Metanephros (tissue), 2 donors: ENCODE measurements around the gene PTBP1. TPM values are rescaled to one million over a fixed set of nuclear protein-coding genes. Genes with fewer than 3 reads are reported as not detected.

Experiments used
- small RNA-seq: library from RNA; depleted of rRNA; stranded (forward); fragments of <200 nt; gene quantifications from one replicate; pipeline ENCODE3, GENCODE V24; 2014; ENCODE audit warnings: low replicate concordance
- total RNA-seq: library from RNA; depleted of rRNA; stranded (reverse); fragments of >200 nt; gene quantifications from one replicate; pipeline ENCODE4 v1.2.3, GENCODE V29; 2014

PTBP1 gene
- total RNA-seq = 301 TPM

GRCh38 chr19:796692-797527 lies at the start of gene PTBP1:
Gene PTBP1, plus strand, starts transcription at chr19:797452. Its CDS starts 46 bp downstream, at chr19:797498.

GRCh38 chr19:750640-751423 lies 46.4 kb upstream of the PTBP1 start, which contains the start of gene MISP:
Gene MISP, plus strand, starts transcription at chr19:751112. Its CDS starts 5,835 bp downstream, at chr19:756947.

GRCh38 chr19:821825-822503 lies 24.7 kb downstream of the PTBP1 start, which contains the start of gene PLPPR3:
Gene PLPPR3, minus strand, starts transcription at chr19:821955. Its CDS starts 396 bp downstream, at chr19:821559.

GRCh38 chr19:827710-828321 lies 30.6 kb downstream of the PTBP1 start, which contains the start of gene AZU1:
Gene AZU1, plus strand, starts transcription at chr19:827837. Its CDS starts 10 bp downstream, at chr19:827847.

GRCh38 chr19:840519-841206 lies 43.4 kb downstream of the PTBP1 start, which contains the start of gene PRTN3:
Gene PRTN3, plus strand, starts transcription at chr19:840999. Its CDS starts 10 bp downstream, at chr19:841009.

GRCh38 chr19:852136-853013 lies 55.1 kb downstream of the PTBP1 start, which contains the start of gene ELANE:
Gene ELANE, plus strand, starts transcription at chr19:852303. Its CDS starts 26 bp downstream, at chr19:852329.

GRCh38 chr19:858868-859843 lies 61.9 kb downstream of the PTBP1 start, which contains the start of gene CFD:
Gene CFD, plus strand, starts transcription at chr19:859664. Its CDS starts 26 bp downstream, at chr19:859690.

Small RNA genes within 50 kb of the gene (small RNA-seq; reads per million reads assigned to genes)
- not detected for gene MIR3187

Other genes with a start within 250 kb of the PTBP1 start
- 363 TPM for gene BSG, start 224.9 kb upstream of the PTBP1 start, total RNA-seq
- 0.53 TPM for gene HCN2, start 207.6 kb upstream of the PTBP1 start, total RNA-seq
- 30.9 TPM for gene POLRMT, start 163.9 kb upstream of the PTBP1 start, total RNA-seq
- gene FGF22, start 157.6 kb upstream of the PTBP1 start, total RNA-seq = 0.88 TPM
- gene RNF126, start 134.2 kb upstream of the PTBP1 start, total RNA-seq = 27.6 TPM
- gene FSTL3, start 121.1 kb upstream of the PTBP1 start, total RNA-seq = 29.4 TPM
- 3.1 TPM for gene PRSS57, start 102.0 kb upstream of the PTBP1 start, total RNA-seq
- 74.6 TPM for gene PALM, start 88.5 kb upstream of the PTBP1 start, total RNA-seq
- 10.3 TPM for gene MISP, start 46.3 kb upstream of the PTBP1 start, total RNA-seq
- 10.9 TPM for gene PLPPR3, start 24.5 kb downstream of the PTBP1 start, total RNA-seq
- gene AZU1, start 30.4 kb downstream of the PTBP1 start, total RNA-seq = 30.4 TPM
- 93.5 TPM for gene PRTN3, start 43.5 kb downstream of the PTBP1 start, total RNA-seq
- 59.8 TPM for gene ELANE, start 54.9 kb downstream of the PTBP1 start, total RNA-seq
- gene CFD, start 62.2 kb downstream of the PTBP1 start, total RNA-seq = 16.5 TPM
- 62.2 TPM for gene MED16, start 95.7 kb downstream of the PTBP1 start, total RNA-seq
- gene RNU6-9, start 96.0 kb downstream of the PTBP1 start, total RNA-seq = not detected
- gene R3HDM4, start 115.8 kb downstream of the PTBP1 start, total RNA-seq = 54.5 TPM
- gene KISS1R, start 119.9 kb downstream of the PTBP1 start, total RNA-seq = 0.88 TPM
- 56.3 TPM for gene ARID3A, start 128.6 kb downstream of the PTBP1 start, total RNA-seq
- gene WDR18, start 186.9 kb downstream of the PTBP1 start, total RNA-seq = 104 TPM
- gene GRIN3B, start 203.0 kb downstream of the PTBP1 start, total RNA-seq = 0.47 TPM
- gene TMEM259, start 223.7 kb downstream of the PTBP1 start, total RNA-seq = 96.6 TPM
- not detected for gene RNU6-2, start 224.1 kb downstream of the PTBP1 start, total RNA-seq
- 194 TPM for gene CNN2, start 229.2 kb downstream of the PTBP1 start, total RNA-seq
- 16.5 TPM for gene ABCA7, start 242.7 kb downstream of the PTBP1 start, total RNA-seq